Fibroblast of lung (primary cell): ENCODE measurements around the gene ATRIP. TPM values are rescaled to one million over a fixed set of nuclear protein-coding genes. Genes with fewer than 3 reads are reported as not detected.
A peak's percentile ranks its signal among the peaks of the same experiment; 100 is the strongest.

Source experiments
- DNase-seq, 2 donors: peaks; one replicate each; pipeline versions ENCODE4 v3.0.0 to v3.0.0-alpha.2; 2010; ENCODE audit warnings: low read depth in 2 of 2
- H2AFZ ChIP-seq: 2 replicates; pipeline ENCODE4 v1.5.1; 2012; ENCODE audit warnings: low read length, control low read depth, inconsistent platforms
- H3K27ac ChIP-seq: 2 replicates; pipeline ENCODE4 v1.5.1; 2011; ENCODE audit warnings: low read length, control low read depth; ENCODE audit not compliant: insufficient read depth
- H3K27me3 ChIP-seq: 2 replicates; pipeline ENCODE4 v1.5.1; 2011; ENCODE audit warnings: mild to moderate bottlenecking, low read length; ENCODE audit not compliant: control insufficient read depth, insufficient read depth
- H3K36me3 ChIP-seq: 2 replicates; pipeline ENCODE4 v1.5.1; 2011; ENCODE audit warnings: low read length; ENCODE audit not compliant: control insufficient read depth, insufficient read depth
- H3K4me1 ChIP-seq: 2 replicates; pipeline ENCODE4 v1.5.1; 2011; ENCODE audit warnings: low read length; ENCODE audit not compliant: control insufficient read depth, insufficient read depth; ENCODE audit errors: extremely low read depth
- H3K4me2 ChIP-seq: 2 replicates; pipeline ENCODE4 v1.5.1; 2011; ENCODE audit warnings: low read length, control low read depth; ENCODE audit not compliant: insufficient read depth; ENCODE audit errors: extremely low read depth
- H3K4me3 ChIP-seq, 4 experiments: fragments of 200-600 bp in 1 of 4; sonication (generic) in 1 of 4; replicated peaks in 1 of 4; 2 replicates each; pipeline ENCODE4 v1.5.1; 2011 to 2016; ENCODE audit warnings: low read length in 4 of 4, low read depth in 3 of 4, mild to moderate bottlenecking in 3 of 4, control low read depth in 2 of 4, inconsistent platforms in 1 of 4, mixed read lengths in 1 of 4; ENCODE audit not compliant: insufficient read depth in 1 of 4; ENCODE audit errors: control extremely low read depth in 1 of 4
- H3K79me2 ChIP-seq: 2 replicates; pipeline ENCODE4 v1.5.1; 2012; ENCODE audit warnings: mild to moderate bottlenecking, low read length, inconsistent platforms; ENCODE audit not compliant: control insufficient read depth, insufficient read depth
- H3K9ac ChIP-seq: 2 replicates; pipeline ENCODE4 v1.5.1; 2011; ENCODE audit warnings: mild to moderate bottlenecking, low read length, control low read depth; ENCODE audit not compliant: insufficient read depth
- H3K9me3 ChIP-seq: 2 replicates; pipeline ENCODE4 v1.5.1; 2012; ENCODE audit warnings: low read depth, low read length; ENCODE audit not compliant: control insufficient read depth, insufficient read depth
- H4K20me1 ChIP-seq: 2 replicates; pipeline ENCODE4 v1.5.1; 2011; ENCODE audit warnings: low read length; ENCODE audit not compliant: control insufficient read depth, insufficient read depth; ENCODE audit errors: extremely low read depth
- EZH2 ChIP-seq: IDR thresholded peaks from 2 replicates; pipeline ENCODE4 v1.5.1; 2012; ENCODE audit warnings: low read length, control low read depth, mild to moderate bottlenecking; ENCODE audit errors: missing control alignments
- polyA plus RNA-seq, 2 donors: library from polyadenylated mRNA; depleted of rRNA in 1 of 2; stranded (reverse) in 1 of 2; unstranded in 1 of 2; fragments of >200 nt; gene quantifications; 2 replicates each; pipeline ENCODE4 v1.2.1, GENCODE V29; 2011 to 2012; ENCODE audit warnings: missing spikeins in 1 of 2
- total RNA-seq: library from RNA; depleted of rRNA; stranded (reverse); fragments of >200 nt; gene quantifications from 2 replicates; pipeline ENCODE4 v1.2.1, GENCODE V29; 2014
- TF ChIP-seq, protein P1 (sequence below), 2 donors: IDR thresholded peaks in 1 of 2; conservative IDR thresholded peaks in 1 of 2; 1 replicate in 1 of 2; 2 replicates in 1 of 2; pipeline ENCODE4 v1.5.1; 2011 to 2012; ENCODE audit warnings: low read length in 2 of 2, control low read depth in 1 of 2, inconsistent platforms in 1 of 2, low read depth in 1 of 2, mild to moderate bottlenecking in 1 of 2

ATRIP gene
- total and polyA plus RNA-seq, 2 donors (not counting 1 experiment from before 2014, with no cell fraction given) = 3.0 to 5.0 TPM

- peak within 1 kb of the TSS; percentile 28 for H3K27ac ChIP-seq
- peak; percentile 78 to 83 for DNase-seq
- H3K9me3 ChIP-seq = no peaks in the 10 kb centered on the region
- H3K79me2 ChIP-seq = no peaks in the 10 kb centered on the region
- H3K36me3 ChIP-seq = peaks cover 7% of the 10 kb centered on the region
- peak within 1 kb of the TSS; percentile 75 for H3K9ac ChIP-seq
- no peaks in the 10 kb centered on the region for H3K27me3 ChIP-seq
- H3K4me2 ChIP-seq = peak within 1 kb of the TSS; percentile 92
- H2AFZ ChIP-seq = peak within 1 kb of the TSS; percentile 51
- peak within 1 kb of the TSS; percentile 57 to 69 (median 62) for H3K4me3 ChIP-seq
- H4K20me1 ChIP-seq = no peaks in the 10 kb centered on the region
- peaks cover 26% of the 10 kb centered on the region for H3K4me1 ChIP-seq
- TF ChIP-seq, protein P1, sequence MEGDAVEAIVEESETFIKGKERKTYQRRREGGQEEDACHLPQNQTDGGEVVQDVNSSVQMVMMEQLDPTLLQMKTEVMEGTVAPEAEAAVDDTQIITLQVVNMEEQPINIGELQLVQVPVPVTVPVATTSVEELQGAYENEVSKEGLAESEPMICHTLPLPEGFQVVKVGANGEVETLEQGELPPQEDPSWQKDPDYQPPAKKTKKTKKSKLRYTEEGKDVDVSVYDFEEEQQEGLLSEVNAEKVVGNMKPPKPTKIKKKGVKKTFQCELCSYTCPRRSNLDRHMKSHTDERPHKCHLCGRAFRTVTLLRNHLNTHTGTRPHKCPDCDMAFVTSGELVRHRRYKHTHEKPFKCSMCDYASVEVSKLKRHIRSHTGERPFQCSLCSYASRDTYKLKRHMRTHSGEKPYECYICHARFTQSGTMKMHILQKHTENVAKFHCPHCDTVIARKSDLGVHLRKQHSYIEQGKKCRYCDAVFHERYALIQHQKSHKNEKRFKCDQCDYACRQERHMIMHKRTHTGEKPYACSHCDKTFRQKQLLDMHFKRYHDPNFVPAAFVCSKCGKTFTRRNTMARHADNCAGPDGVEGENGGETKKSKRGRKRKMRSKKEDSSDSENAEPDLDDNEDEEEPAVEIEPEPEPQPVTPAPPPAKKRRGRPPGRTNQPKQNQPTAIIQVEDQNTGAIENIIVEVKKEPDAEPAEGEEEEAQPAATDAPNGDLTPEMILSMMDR (conservative IDR thresholded peaks at IDR 0.05 in 1 of 2, IDR thresholded peaks at IDR 0.05 in 1 of 2; ENCODE audit: low read depth in 1 of 2, low read length in 2 of 2) = no peak
- TF ChIP-seq EZH2 = no peak
Measured at GRCh38 chr3:48429960-48430707, 16.4 kb upstream of the ATRIP start, which contains the start of gene PLXNB1. PLXNB1 (minus strand) TSS chr3:48430086; CDS start chr3:48424611, 5,475 bp downstream.

DNA sequence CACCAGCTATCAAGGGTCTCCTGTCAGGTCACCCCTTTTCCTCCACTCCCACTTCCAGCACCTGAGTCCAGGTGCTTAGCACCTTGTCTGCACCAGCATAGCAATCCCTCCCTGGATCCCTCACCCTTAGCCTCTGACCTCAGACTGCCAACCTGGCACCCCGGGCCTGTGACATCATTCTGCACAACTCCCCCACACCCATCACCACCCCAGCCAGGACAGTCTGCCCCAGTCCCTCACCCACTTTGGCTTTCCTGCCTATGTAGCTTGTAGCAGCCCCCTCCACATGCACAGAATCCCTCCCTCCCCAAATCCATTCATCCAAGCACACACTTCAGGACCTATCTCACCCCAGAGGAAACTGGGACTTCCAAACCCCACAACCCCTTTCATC, 15.8 kb upstream of the ATRIP start:
- H3K79me2 ChIP-seq = no peaks in the 10 kb centered on the region
- H3K9ac ChIP-seq = no peak overlapping the region
- DNase-seq = no peak
- H3K27ac ChIP-seq = no peak overlapping the region
- H3K27me3 ChIP-seq = no peaks in the 10 kb centered on the region
- TF ChIP-seq EZH2 = no peak
- TF ChIP-seq, protein P1 (conservative IDR thresholded peaks at IDR 0.05 in 1 of 2, IDR thresholded peaks at IDR 0.05 in 1 of 2; ENCODE audit: low read depth in 1 of 2, low read length in 2 of 2) = no peak
- peaks cover 25% of the 10 kb centered on the region for H3K4me1 ChIP-seq
- H3K4me3 ChIP-seq = no peak overlapping the region
- H3K36me3 ChIP-seq = peaks cover 7% of the 10 kb centered on the region
- no peak overlapping the region for H2AFZ ChIP-seq
- H4K20me1 ChIP-seq = no peaks in the 10 kb centered on the region
- H3K9me3 ChIP-seq = no peaks in the 10 kb centered on the region
- no peak overlapping the region for H3K4me2 ChIP-seq

GRCh38 chr3:48431224-48432029, 15.1 kb upstream of the ATRIP start:
- DNase-seq = no peak
- no peaks in the 10 kb centered on the region for H3K9me3 ChIP-seq

More at GRCh38 chr3:48431224-48432029, 15.1 kb upstream of the ATRIP start:
- H4K20me1 ChIP-seq = no peaks in the 10 kb centered on the region
- no peak overlapping the region for H3K4me3 ChIP-seq
- no peaks in the 10 kb centered on the region for H3K79me2 ChIP-seq
- no peak overlapping the region for H2AFZ ChIP-seq
- TF ChIP-seq, protein P1 (conservative IDR thresholded peaks at IDR 0.05 in 1 of 2, IDR thresholded peaks at IDR 0.05 in 1 of 2; ENCODE audit: low read depth in 1 of 2, low read length in 2 of 2) = no peak
- no peak for TF ChIP-seq EZH2
- H3K36me3 ChIP-seq = peaks cover 7% of the 10 kb centered on the region
- no peak overlapping the region for H3K4me2 ChIP-seq
- no peaks in the 10 kb centered on the region for H3K27me3 ChIP-seq
- H3K4me1 ChIP-seq = peaks cover 22% of the 10 kb centered on the region
- no peak overlapping the region for H3K27ac ChIP-seq
- no peak overlapping the region for H3K9ac ChIP-seq
